GM12878 (cell line): ENCODE data around the gene LDLRAD4. TPM values are rescaled to one million over a fixed set of nuclear protein-coding genes. Genes with fewer than 3 reads are reported as not detected.

Experiments used
- HDGF ChIP-seq: fragments of 450-650 bp; IDR thresholded peaks from 2 replicates; pipeline ENCODE4 v1.6.1; 2016; ENCODE audit warnings: antibody characterized with exemption
- SPI1 ChIP-seq: IDR thresholded peaks from 2 replicates; pipeline ENCODE4 v1.6.1; 2011; ENCODE audit warnings: low read depth, mild to moderate bottlenecking, low read length, moderate library complexity, borderline replicate concordance; ENCODE audit not compliant: insufficient read depth
- polyA plus RNA-seq, 11 experiments: library from polyadenylated mRNA; depleted of rRNA in 4 of 11; unstranded in 6 of 11; stranded (reverse) in 5 of 11; fragments of >200 nt; fragmentation: Nextera tagmentation in 4 of 11; fragmentation: Illumina TruSeq in 1 of 11; extraction: Ambion mirVana in 4 of 11; extraction: Trizol in 1 of 11; gene quantifications; 1 replicate in 1 of 11; 2 replicates in 10 of 11; pipeline versions ENCODE4 v1.2.1 to v1.2.3, GENCODE V29; 2011 to 2016; ENCODE audit warnings: inconsistent platforms in 2 of 11, missing spikeins in 2 of 11, low read depth in 1 of 11
- total RNA-seq, 4 experiments: library from RNA; depleted of rRNA in 3 of 4; stranded (reverse); fragments of >200 nt in 3 of 4; fragmentation: Illumina TruSeq in 1 of 4; extraction: Trizol in 1 of 4; gene quantifications; 2 replicates each; pipeline versions ENCODE4 v1.2.1 to v1.2.3, GENCODE V29; 2013 to 2021
- TF ChIP-seq, protein P1 (sequence below): fragments of 450-650 bp; IDR thresholded peaks from 2 replicates; pipeline ENCODE4 v1.6.1; 2017; ENCODE audit warnings: mild to moderate bottlenecking, moderate library complexity
- TF ChIP-seq, protein P2 (sequence below): fragments of 450-650 bp; IDR thresholded peaks from 2 replicates; pipeline ENCODE4 v1.6.1; 2017; ENCODE audit warnings: mild to moderate bottlenecking, moderate library complexity

The LDLRAD4 gene
- total and polyA plus RNA-seq, 10 of the 15 experiments (the other 5 are each of a cell fraction or from before 2014, with no cell fraction given) = 2.7 to 16.8 (median 11.2) TPM

DNA sequence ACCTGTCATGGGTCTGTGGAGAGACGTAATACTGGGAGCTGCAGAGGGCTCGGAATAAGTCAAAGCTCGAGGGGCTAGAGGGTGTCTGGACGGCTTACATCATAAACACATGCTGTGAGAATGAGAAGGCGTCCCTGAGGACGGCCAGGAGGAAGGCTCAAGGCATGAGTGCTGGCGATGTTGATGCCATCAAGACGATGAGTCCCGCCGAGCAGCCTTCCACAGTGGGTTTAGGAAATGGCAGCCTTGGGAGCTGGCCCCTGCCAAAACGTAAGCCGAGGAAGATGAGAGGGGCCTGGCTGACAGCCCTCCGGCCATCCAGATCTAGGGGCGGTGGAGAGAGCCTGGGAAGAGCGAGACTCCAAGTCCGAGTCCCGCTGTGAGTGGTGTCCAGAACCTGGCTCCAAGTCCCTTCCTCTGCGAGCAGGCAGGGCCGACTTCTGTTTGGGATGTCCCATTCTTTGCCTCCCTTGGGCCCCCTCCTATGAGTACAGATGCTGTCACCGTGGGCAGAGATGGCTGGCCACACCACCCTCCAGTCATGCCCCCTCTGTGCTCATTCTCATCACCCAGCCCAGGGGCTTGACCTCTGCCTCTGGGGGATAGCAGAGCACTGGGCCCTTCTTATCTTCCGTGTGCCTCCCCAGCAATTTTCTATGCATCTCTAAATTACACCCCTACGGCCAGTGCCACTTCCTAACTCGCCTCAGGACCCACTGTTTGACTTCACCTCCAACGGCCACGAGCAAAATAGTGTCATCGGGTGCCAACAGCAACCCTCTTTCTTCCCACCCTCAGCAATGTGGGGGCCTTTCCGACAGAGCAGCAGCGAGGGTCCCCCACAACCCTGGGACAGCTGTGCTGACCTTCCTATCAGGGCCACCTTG is 332.1 kb downstream of the LDLRAD4 start (continued):
- TF ChIP-seq, protein P1, sequence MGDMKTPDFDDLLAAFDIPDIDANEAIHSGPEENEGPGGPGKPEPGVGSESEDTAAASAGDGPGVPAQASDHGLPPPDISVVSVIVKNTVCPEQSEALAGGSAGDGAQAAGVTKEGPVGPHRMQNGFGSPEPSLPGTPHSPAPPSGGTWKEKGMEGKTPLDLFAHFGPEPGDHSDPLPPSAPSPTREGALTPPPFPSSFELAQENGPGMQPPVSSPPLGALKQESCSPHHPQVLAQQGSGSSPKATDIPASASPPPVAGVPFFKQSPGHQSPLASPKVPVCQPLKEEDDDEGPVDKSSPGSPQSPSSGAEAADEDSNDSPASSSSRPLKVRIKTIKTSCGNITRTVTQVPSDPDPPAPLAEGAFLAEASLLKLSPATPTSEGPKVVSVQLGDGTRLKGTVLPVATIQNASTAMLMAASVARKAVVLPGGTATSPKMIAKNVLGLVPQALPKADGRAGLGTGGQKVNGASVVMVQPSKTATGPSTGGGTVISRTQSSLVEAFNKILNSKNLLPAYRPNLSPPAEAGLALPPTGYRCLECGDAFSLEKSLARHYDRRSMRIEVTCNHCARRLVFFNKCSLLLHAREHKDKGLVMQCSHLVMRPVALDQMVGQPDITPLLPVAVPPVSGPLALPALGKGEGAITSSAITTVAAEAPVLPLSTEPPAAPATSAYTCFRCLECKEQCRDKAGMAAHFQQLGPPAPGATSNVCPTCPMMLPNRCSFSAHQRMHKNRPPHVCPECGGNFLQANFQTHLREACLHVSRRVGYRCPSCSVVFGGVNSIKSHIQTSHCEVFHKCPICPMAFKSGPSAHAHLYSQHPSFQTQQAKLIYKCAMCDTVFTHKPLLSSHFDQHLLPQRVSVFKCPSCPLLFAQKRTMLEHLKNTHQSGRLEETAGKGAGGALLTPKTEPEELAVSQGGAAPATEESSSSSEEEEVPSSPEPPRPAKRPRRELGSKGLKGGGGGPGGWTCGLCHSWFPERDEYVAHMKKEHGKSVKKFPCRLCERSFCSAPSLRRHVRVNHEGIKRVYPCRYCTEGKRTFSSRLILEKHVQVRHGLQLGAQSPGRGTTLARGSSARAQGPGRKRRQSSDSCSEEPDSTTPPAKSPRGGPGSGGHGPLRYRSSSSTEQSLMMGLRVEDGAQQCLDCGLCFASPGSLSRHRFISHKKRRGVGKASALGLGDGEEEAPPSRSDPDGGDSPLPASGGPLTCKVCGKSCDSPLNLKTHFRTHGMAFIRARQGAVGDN = no peak
- TF ChIP-seq HDGF = no peak
- no peak for TF ChIP-seq SPI1
- TF ChIP-seq, protein P2, sequence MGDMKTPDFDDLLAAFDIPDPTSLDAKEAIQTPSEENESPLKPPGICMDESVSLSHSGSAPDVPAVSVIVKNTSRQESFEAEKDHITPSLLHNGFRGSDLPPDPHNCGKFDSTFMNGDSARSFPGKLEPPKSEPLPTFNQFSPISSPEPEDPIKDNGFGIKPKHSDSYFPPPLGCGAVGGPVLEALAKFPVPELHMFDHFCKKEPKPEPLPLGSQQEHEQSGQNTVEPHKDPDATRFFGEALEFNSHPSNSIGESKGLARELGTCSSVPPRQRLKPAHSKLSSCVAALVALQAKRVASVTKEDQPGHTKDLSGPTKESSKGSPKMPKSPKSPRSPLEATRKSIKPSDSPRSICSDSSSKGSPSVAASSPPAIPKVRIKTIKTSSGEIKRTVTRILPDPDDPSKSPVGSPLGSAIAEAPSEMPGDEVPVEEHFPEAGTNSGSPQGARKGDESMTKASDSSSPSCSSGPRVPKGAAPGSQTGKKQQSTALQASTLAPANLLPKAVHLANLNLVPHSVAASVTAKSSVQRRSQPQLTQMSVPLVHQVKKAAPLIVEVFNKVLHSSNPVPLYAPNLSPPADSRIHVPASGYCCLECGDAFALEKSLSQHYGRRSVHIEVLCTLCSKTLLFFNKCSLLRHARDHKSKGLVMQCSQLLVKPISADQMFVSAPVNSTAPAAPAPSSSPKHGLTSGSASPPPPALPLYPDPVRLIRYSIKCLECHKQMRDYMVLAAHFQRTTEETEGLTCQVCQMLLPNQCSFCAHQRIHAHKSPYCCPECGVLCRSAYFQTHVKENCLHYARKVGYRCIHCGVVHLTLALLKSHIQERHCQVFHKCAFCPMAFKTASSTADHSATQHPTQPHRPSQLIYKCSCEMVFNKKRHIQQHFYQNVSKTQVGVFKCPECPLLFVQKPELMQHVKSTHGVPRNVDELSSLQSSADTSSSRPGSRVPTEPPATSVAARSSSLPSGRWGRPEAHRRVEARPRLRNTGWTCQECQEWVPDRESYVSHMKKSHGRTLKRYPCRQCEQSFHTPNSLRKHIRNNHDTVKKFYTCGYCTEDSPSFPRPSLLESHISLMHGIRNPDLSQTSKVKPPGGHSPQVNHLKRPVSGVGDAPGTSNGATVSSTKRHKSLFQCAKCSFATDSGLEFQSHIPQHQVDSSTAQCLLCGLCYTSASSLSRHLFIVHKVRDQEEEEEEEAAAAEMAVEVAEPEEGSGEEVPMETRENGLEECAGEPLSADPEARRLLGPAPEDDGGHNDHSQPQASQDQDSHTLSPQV = no peak
